Peyer's patch (tissue), 4 donors: Measurements from ENCODE around the gene KIAA1755.

ENCODE experiments used
- CTCF ChIP-seq, 6 experiments: fragments of 450-650 bp in 4 of 6; fragments of 200-600 bp in 2 of 6; sonication (generic) in 1 of 6; IDR thresholded peaks; one replicate each; pipeline ENCODE4 v1.5.1; 2017 to 2019; ENCODE audit warnings: antibody characterized with exemption in 6 of 6, mild to moderate bottlenecking in 3 of 6, moderate library complexity in 1 of 6
- POLR2A ChIP-seq, 2 donors: fragments of 450-650 bp; IDR thresholded peaks; one replicate each; pipeline ENCODE4 v1.5.1; 2017; ENCODE audit warnings: antibody characterized with exemption in 2 of 2, mild to moderate bottlenecking in 2 of 2, moderate library complexity in 2 of 2

- no peak for TF ChIP-seq CTCF (IDR thresholded peaks at IDR 0.05)
- TF ChIP-seq POLR2A (IDR thresholded peaks at IDR 0.05), result no peak
Measured at GRCh38 chr20:38294076-38294591, 33.6 kb upstream of the KIAA1755 start.
